Measurements from ENCODE around the gene RPS27L.

RPS27L gene

GRCh38 chr15:63187589-63188226 is 30.4 kb upstream of the RPS27L start:
- no peak for DNase-seq

GRCh38 chr15:63186065-63186464 is 28.8 kb upstream of the RPS27L start:
- no peak for DNase-seq

GRCh38 chr15:63185206-63185605 is 27.9 kb upstream of the RPS27L start:
- no peak for DNase-seq

- DNase-seq = no peak
Observed at GRCh38 chr15:63181648-63182047, 24.4 kb upstream of the RPS27L start.

- DNase-seq = no peak
Observed at GRCh38 chr15:63180746-63181145, 23.5 kb upstream of the RPS27L start.

GRCh38 chr15:63178034-63178433 is 20.8 kb upstream of the RPS27L start:
- no peak for DNase-seq

GRCh38 chr15:63176302-63176701 is 19.0 kb upstream of the RPS27L start:
- no peak for DNase-seq

- DNase-seq = no peak
Observed at GRCh38 chr15:63172851-63173451, 15.7 kb upstream of the RPS27L start.

GRCh38 chr15:63172376-63172775 is 15.1 kb upstream of the RPS27L start:
- no peak for DNase-seq

GRCh38 chr15:63169788-63170187 is 12.5 kb upstream of the RPS27L start:
- DNase-seq = no peak

GRCh38 chr15:63166219-63166618 is 8.9 kb upstream of the RPS27L start:
- DNase-seq = no peak

GRCh38 chr15:63165166-63165859 is 8.0 kb upstream of the RPS27L start:
- no peak for DNase-seq

GRCh38 chr15:63163217-63163616 is 5.9 kb upstream of the RPS27L start:
- DNase-seq = no peak

GRCh38 chr15:63160638-63161037 is 3.4 kb upstream of the RPS27L start:
- DNase-seq = no peak

- peak; percentile 37 for DNase-seq
Observed at GRCh38 chr15:63157891-63158431, 684 bp upstream of the RPS27L start.

GRCh38 chr15:63156755-63157117 is 541 bp downstream of the RPS27L start:
- DNase-seq = peak; percentile 27

- no peak for DNase-seq
Observed at GRCh38 chr15:63156086-63156710, 1.1 kb downstream of the RPS27L start.

GRCh38 chr15:63155486-63155885 is 1.8 kb downstream of the RPS27L start:
- DNase-seq = no peak

- DNase-seq = no peak
Observed at GRCh38 chr15:63151665-63152064, 5.6 kb downstream of the RPS27L start.

- no peak for DNase-seq
Observed at GRCh38 chr15:63146684-63147083, 10.6 kb downstream of the RPS27L start.

- DNase-seq = no peak
Observed at GRCh38 chr15:63145426-63145825, 11.9 kb downstream of the RPS27L start.

- DNase-seq = no peak
Observed at GRCh38 chr15:63140936-63141335, 16.3 kb downstream of the RPS27L start.

- DNase-seq = no peak
Observed at GRCh38 chr15:63136742-63137141, 20.5 kb downstream of the RPS27L start.

GRCh38 chr15:63135804-63136203 is 21.5 kb downstream of the RPS27L start:
- DNase-seq = no peak
